PC-9 (cell line): ENCODE measurements around the gene TTC28. TPM values are rescaled to one million over a fixed set of nuclear protein-coding genes. Genes with fewer than 3 reads are reported as not detected.

Experiments used
- BruUV-seq: library from RNA; stranded (reverse); fragments of 400-500 nt; replicated peaks from 2 replicates; lab custom pipeline; 2021; lab: Mats Ljungman, UMichigan
- CTCF ChIA-PET: fragments of 300-600 bp; sonication (Branson Sonifier 250); formaldehyde crosslinking; loops from one replicate; lab custom pipeline; 2022; ENCODE audit warnings: antibody characterized with exemption; lab: Charles Lee
- POLR2A ChIA-PET: fragments of 300-600 bp; sonication (Branson Sonifier 250); formaldehyde crosslinking; loops from one replicate; lab custom pipeline; 2022; ENCODE audit warnings: antibody characterized with exemption; ENCODE audit not compliant: unreplicated experiment; lab: Charles Lee
- DNase-seq, 2 experiments: peaks; one replicate each; pipeline versions ENCODE4 v3.0.0 to v3.0.0-alpha.2; 2015 to 2022; ENCODE audit warnings: mixed read lengths in 1 of 2
- H2AFZ ChIP-seq: fragments of 200-600 bp; sonication (generic); 2 replicates; pipeline ENCODE4 v1.8.1; 2017; ENCODE audit warnings: antibody characterized with exemption
- H3F3A ChIP-seq: fragments of 200-600 bp; sonication (generic); 2 replicates; pipeline ENCODE4 v1.8.1; 2017; ENCODE audit warnings: antibody characterized with exemption, mild to moderate bottlenecking, low read depth; ENCODE audit not compliant: insufficient read depth
- H3K27ac ChIP-seq: fragments of 200-600 bp; sonication (generic); 2 replicates; pipeline ENCODE4 v1.6.1; 2016; ENCODE audit warnings: mixed run types
- H3K27me3 ChIP-seq: fragments of 200-600 bp; sonication (generic); 2 replicates; pipeline ENCODE4 v1.6.1; 2016; ENCODE audit warnings: low read depth, mixed run types; ENCODE audit not compliant: insufficient read depth
- H3K36me3 ChIP-seq: fragments of 200-600 bp; sonication (generic); 2 replicates; pipeline ENCODE4 v1.6.1; 2016; ENCODE audit warnings: low read depth, mixed run types
- H3K4me1 ChIP-seq: fragments of 200-600 bp; sonication (generic); replicated peaks from 2 replicates; pipeline ENCODE4 v1.6.1; 2016; ENCODE audit warnings: mixed run types; ENCODE audit not compliant: insufficient read depth
- H3K4me2 ChIP-seq: fragments of 200-600 bp; sonication (generic); 2 replicates; pipeline ENCODE4 v1.6.1; 2017; ENCODE audit warnings: mixed run types
- H3K4me3 ChIP-seq: fragments of 200-600 bp; sonication (generic); 2 replicates; pipeline ENCODE4 v1.6.1; 2016; ENCODE audit warnings: mixed run types
- H3K79me2 ChIP-seq: fragments of 200-600 bp; sonication (generic); 2 replicates; pipeline ENCODE4 v1.6.1; 2017; ENCODE audit warnings: low read depth, mixed run types
- H3K9me2 ChIP-seq: fragments of 200-600 bp; sonication (generic); 2 replicates; pipeline ENCODE4 v1.8.1; 2017; ENCODE audit warnings: mild to moderate bottlenecking; ENCODE audit not compliant: insufficient read depth
- H3K9me3 ChIP-seq: fragments of 200-600 bp; sonication (generic); 2 replicates; pipeline ENCODE4 v1.8.1; 2016; ENCODE audit warnings: low read depth; ENCODE audit not compliant: insufficient read depth
- H4K20me1 ChIP-seq: fragments of 200-600 bp; sonication (generic); 2 replicates; pipeline ENCODE4 v1.8.1; 2017; ENCODE audit not compliant: insufficient read depth
- CTCF ChIP-seq: fragments of 200-600 bp; sonication (generic); conservative IDR thresholded peaks from 2 replicates; pipeline ENCODE4 v1.6.1; 2017; ENCODE audit warnings: mixed run types, antibody characterized with exemption, mild to moderate bottlenecking, moderate library complexity
- EZH2 ChIP-seq: fragments of 200-600 bp; sonication (generic); IDR thresholded peaks from 2 replicates; pipeline ENCODE4 v1.8.0; 2017; ENCODE audit warnings: antibody characterized with exemption, low read depth
- intact Hi-C: fragments of 100-400 bp; cut with micrococcal nuclease; formaldehyde crosslinking; loops from one replicate; pipeline ENCODE4 v1.10.0; 2022; ENCODE audit not compliant: unreplicated experiment
- total RNA-seq: library from RNA; stranded (reverse); gene quantifications from 2 replicates; pipeline ENCODE4 v1.2.3, GENCODE V29; 2021

Gene TTC28
- total RNA-seq, 1 experiment from 2014 or later = 6.7 TPM

DNA sequence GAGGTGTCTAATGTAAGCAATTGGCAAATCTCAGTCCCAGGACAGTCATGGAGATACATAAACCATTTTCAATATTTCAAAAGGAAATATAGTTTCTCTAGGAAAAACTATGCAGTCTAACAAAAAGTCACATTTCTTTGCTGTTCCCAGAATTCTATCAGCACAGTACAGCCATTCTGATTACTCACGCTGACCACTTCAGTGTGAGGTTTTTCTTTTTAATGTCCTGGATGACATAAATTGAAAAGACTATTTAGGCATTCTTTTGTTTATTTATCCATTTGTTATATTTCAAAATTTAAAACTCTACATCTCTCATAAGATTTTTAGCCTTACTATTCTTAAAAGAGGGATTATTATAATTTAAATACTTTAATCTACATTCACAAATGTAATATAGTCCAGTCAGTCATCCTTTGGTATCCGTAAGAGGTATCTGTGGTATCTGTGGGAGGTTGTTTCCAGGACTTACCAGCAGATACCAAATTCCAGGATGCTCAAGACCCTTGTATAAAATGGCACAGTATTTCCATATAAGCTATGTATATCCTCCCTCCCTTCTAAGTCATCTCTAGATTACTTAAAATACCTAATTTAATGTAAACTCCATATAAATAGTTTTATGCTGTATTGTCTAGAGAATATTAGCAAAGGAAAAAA is 429.5 kb downstream of the TTC28 start:
- no peak overlapping the region for H2AFZ ChIP-seq
- no peaks in the 10 kb centered on the region for H3K9me3 ChIP-seq
- 0 out of 2 replicates have a peak, but pooled peaks cover 5% of the 10 kb centered on the region for H3K4me1 ChIP-seq
- BruUV-seq = no TSS peak
- no peak overlapping the region for H3K4me2 ChIP-seq
- DNase-seq = no peak
- no peaks in the 10 kb centered on the region for H3K79me2 ChIP-seq
- ChIA-PET POLR2A (interaction anchor here (0.6 kb wide), 1 partner anchor 155 kb away, joined by 4 read pairs; no protein-coding TSS in a partner anchor), CTCF (no interaction called here)
- H4K20me1 ChIP-seq = no peaks in the 10 kb centered on the region
- no peaks in the 10 kb centered on the region for H3K36me3 ChIP-seq
- no peak overlapping the region for H3K4me3 ChIP-seq
- no peak overlapping the region for H3K27ac ChIP-seq
- H3F3A ChIP-seq = no peaks in the 10 kb centered on the region
- intact Hi-C loops = no loop called here
- H3K27me3 ChIP-seq = no peaks in the 10 kb centered on the region
- no peaks in the 10 kb centered on the region for H3K9me2 ChIP-seq
- no peak for TF ChIP-seq CTCF
- no peak for TF ChIP-seq EZH2

- Histone ChIP-seq H3K4me2 (no peak overlapping the region), H3K79me2 (no peaks in the 10 kb centered on the region), H2AFZ (no peak overlapping the region), H3K9me3 (no peaks in the 10 kb centered on the region), H3K4me3 (no peak overlapping the region), H3K9me2 (no peaks in the 10 kb centered on the region), H4K20me1 (no peaks in the 10 kb centered on the region), H3K27me3 (no peaks in the 10 kb centered on the region), H3K4me1 (0 out of 2 replicates have a peak, but pooled peaks cover 5% of the 10 kb centered on the region), H3K36me3 (no peaks in the 10 kb centered on the region), H3K27ac (no peak overlapping the region), H3F3A (no peaks in the 10 kb centered on the region)
- ChIA-PET CTCF (no interaction called here), POLR2A (interaction anchor here (0.6 to 0.7 kb wide), 2 partner anchors 156 to 576 kb away, joined by 3 to 4 read pairs; no protein-coding TSS in a partner anchor)
- DNase-seq = no peak
- BruUV-seq = no TSS peak
- TF ChIP-seq EZH2 = no peak
- TF ChIP-seq CTCF = no peak
- intact Hi-C loops = no loop called here
Observed at GRCh38 chr22:28249402-28249801, 430.2 kb downstream of the TTC28 start.

DNA sequence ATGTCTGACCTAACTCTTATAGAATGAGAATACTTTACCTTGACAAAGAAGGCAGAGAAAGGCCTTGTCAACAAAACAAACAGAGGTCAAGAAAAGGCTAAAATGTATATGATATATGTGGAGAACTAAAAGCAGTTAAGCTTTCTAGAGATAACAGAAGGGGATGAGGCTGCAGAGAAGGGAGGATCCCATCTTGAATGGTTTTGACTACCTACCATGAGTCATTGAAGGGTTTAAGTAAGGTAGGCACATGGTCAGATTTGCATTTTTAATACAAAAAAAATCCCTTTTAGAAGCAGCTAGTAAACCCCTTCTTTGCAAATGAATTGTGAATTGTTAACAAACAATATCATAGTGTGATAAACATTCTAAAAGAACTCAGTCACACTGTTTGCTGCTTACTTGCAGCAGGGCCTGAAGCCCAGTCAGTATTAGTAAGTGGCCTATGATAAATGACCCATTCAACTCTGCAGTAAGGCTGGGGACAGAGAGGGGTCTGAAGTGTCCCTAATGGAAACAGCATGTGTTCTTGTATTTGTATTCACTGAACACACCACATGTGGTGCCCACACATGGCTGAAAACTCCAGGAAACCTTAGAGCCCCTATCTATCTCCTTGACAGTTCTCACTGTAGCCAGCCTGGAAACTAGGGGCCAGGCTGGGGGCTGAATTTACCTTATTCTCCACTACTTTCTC is 431.8 kb downstream of the TTC28 start:
- Histone ChIP-seq H3K4me1 (0 out of 2 replicates have a peak, but pooled peaks cover 5% of the 10 kb centered on the region), H3K27ac (no peak overlapping the region), H3K4me3 (no peak overlapping the region), H4K20me1 (no peaks in the 10 kb centered on the region), H3K9me3 (no peaks in the 10 kb centered on the region), H3K9me2 (no peaks in the 10 kb centered on the region), H3K79me2 (no peaks in the 10 kb centered on the region), H3K27me3 (no peaks in the 10 kb centered on the region), H3K36me3 (no peaks in the 10 kb centered on the region), H3F3A (no peaks in the 10 kb centered on the region), H3K4me2 (no peak overlapping the region), H2AFZ (no peak overlapping the region)
- POLR2A ChIA-PET = no interaction called here
- CTCF ChIA-PET = no interaction called here
- TF ChIP-seq EZH2 = no peak
- no peak for TF ChIP-seq CTCF
- intact Hi-C loops = no loop called here
- no peak for DNase-seq
- BruUV-seq = no TSS peak
